ENCODE measurements around the gene ZNF746.

ZNF746 gene

GRCh38 chr7:149427893-149428292 lies 69.7 kb downstream of the ZNF746 start:
- no peak for DNase-seq (ENCODE audit: low read depth in 2 of 2)

DNA sequence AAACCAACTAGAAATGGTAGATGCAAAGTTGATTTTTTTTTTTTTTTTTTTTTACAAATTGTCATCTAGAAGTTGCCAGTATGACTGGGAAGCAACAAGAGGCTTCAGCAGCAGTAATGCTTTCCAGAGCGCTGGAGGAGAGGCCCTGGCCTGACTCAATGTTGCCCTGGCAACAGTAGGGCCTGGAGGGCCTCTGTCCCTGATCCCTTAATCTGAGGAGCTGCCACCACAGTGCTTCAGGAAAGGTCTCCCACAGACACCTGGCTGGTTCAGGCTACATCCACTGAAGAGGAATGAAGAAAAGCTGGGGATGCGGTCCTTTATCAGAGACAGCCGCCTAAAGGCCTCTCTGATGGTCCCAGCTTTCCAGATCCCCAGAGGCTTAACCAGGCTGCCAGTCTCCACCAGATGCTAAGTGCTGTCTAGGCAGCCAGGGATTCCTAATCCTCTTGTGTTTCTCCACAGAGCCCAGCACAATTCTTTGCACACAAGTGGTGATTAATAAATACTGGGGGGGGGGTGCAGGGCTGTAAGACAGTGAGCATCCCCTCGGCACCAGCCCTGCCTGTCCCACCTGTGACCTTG lies 70.4 kb downstream of the ZNF746 start:
- no peak for DNase-seq (ENCODE audit: low read depth in 2 of 2)

- DNase-seq (ENCODE audit: low read depth in 2 of 2): no peak
Observed at GRCh38 chr7:149423449-149424110, 74.0 kb downstream of the ZNF746 start.

DNA sequence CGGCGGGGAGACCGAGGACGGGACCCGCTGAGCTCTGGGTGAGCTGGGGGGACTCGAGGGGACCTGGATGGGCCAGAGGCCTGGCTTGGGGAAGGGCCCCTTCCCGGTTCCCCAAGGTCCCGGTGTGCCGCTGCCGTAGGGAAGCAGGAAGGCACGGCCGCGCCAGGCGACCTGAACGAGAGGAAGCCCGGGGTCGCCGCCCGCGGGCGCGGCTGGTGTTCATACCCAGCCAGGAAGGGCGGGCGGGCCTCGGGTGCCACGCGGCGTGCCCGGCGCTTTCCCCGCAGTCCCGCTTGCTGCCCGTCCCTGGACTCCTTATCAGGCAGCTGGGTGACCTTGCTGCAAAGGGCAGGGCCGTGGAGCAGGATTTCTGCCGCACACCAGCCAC lies 74.7 kb downstream of the ZNF746 start:
- no peak for DNase-seq (ENCODE audit: low read depth in 2 of 2)

Measured in stimulated activated CD8-positive, alpha-beta memory T cell treated with anti-CD3 and anti-CD28 coated beads, Interleukin-7, amount 100 ng/mL, for 1 hour (primary cell).